NT2/D1 (cell line): ENCODE data around the gene CLSTN3.

ENCODE experiments used
- YY1 ChIP-seq: IDR thresholded peaks from 2 replicates; pipeline ENCODE4 v1.6.1; 2011; ENCODE audit not compliant: insufficient read length, insufficient read depth
- ZNF274 ChIP-seq: IDR thresholded peaks from 2 replicates; pipeline ENCODE4 v1.6.1; 2011; ENCODE audit warnings: mild to moderate bottlenecking, low read depth, low read length

DNA sequence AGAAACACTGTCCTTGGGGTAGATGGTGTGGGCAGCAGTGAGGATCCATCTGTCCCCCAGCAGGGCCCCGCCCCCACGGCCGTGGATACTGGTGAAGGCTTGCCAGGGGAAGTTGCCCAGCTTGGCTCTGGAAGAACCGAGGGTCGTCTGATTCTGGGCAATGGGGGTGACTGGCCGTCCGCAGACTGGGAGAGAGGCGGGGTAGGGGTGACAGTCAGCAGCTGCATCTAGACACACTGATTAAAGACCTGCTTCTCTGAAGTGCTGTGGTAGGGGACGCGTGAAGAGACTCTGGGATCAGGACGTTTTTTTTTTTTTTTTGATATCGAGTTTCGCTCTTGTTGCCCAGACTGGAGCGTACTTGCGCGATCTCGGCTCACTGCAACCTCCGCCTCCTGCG lies 33.2 kb upstream of the CLSTN3 start:
- TF ChIP-seq ZNF274: no peak
- no peak for TF ChIP-seq YY1
